K562 (cell line): ENCODE data around the gene IRF2BP1. TPM values are rescaled to one million over a fixed set of nuclear protein-coding genes. Genes with fewer than 3 reads are reported as not detected.

ENCODE experiments used
- CC2D1A ChIP-seq: fragments of 450-650 bp; IDR thresholded peaks from 2 replicates; pipeline ENCODE4 v1.6.1; 2017; ENCODE audit warnings: mild to moderate bottlenecking
- CCNT2 ChIP-seq: IDR thresholded peaks from 2 replicates; pipeline ENCODE4 v1.6.1; 2011; ENCODE audit warnings: borderline replicate concordance, low read depth, mild to moderate bottlenecking, moderate library complexity, mixed read lengths, low read length; ENCODE audit not compliant: insufficient read length; ENCODE audit errors: extremely low read depth
- CREM ChIP-seq: IDR thresholded peaks from 2 replicates; pipeline ENCODE4 v1.6.1; 2014; ENCODE audit warnings: antibody characterized with exemption, low read depth
- CXXC5 ChIP-seq: fragments of 250-450 bp; sonication (Bioruptor Pico); IDR thresholded peaks from 2 replicates; pipeline ENCODE4 v1.8.0; 2022; ENCODE audit warnings: inconsistent platforms, mild to moderate bottlenecking, moderate library complexity
- FOSL1 ChIP-seq: fragments of 200-800 bp; sonication (Bioruptor generic); conservative IDR thresholded peaks from 2 replicates; pipeline ENCODE4 v1.6.1; 2016; ENCODE audit warnings: missing genetic modification characterization, missing compliant biosample characterization
- GATAD2A ChIP-seq: fragments of 450-650 bp; IDR thresholded peaks from 2 replicates; pipeline ENCODE4 v1.6.1; 2017
- HCFC1 ChIP-seq: IDR thresholded peaks from 2 replicates; pipeline ENCODE4 v1.6.1; 2012; ENCODE audit warnings: low read depth, low read length, improper control_type of control experiment
- MIER1 ChIP-seq: fragments of 450-650 bp; IDR thresholded peaks from 2 replicates; pipeline ENCODE4 v1.6.1; 2016; ENCODE audit warnings: antibody characterized with exemption, mild to moderate bottlenecking, low read depth
- PCBP1 ChIP-seq: fragments of 200-400 bp; formaldehyde crosslinking; IDR thresholded peaks from 2 replicates; pipeline ENCODE4 v1.6.1; 2018; ENCODE audit warnings: mild to moderate bottlenecking, low read depth, low read length; ENCODE audit not compliant: poor library complexity, severe bottlenecking
- RFX7 ChIP-seq: fragments of 250-450 bp; sonication (Bioruptor Pico); IDR thresholded peaks from 2 replicates; pipeline ENCODE4 v1.5.1; 2021; ENCODE audit warnings: mild to moderate bottlenecking
- SAP30 ChIP-seq: fragments of 200-600 bp; sonication (generic); IDR thresholded peaks from 2 replicates; pipeline ENCODE4 v1.6.1; 2012; ENCODE audit warnings: borderline replicate concordance, low read depth, mild to moderate bottlenecking, moderate library complexity, low read length, control low read depth, inconsistent platforms; ENCODE audit not compliant: insufficient read depth, poor library complexity, severe bottlenecking
- WHSC1 ChIP-seq: IDR thresholded peaks from one replicate; pipeline ENCODE4 v1.6.1; 2012; ENCODE audit warnings: low read length, control low read depth, inconsistent platforms
- ZC3H11A ChIP-seq: IDR thresholded peaks from 2 replicates; pipeline ENCODE4 v1.6.1; 2012; ENCODE audit warnings: low read depth, low read length, improper control_type of control experiment
- ZNF124 ChIP-seq: sonication (generic); formaldehyde crosslinking; IDR thresholded peaks from 2 replicates; pipeline ENCODE4 v1.8.1; 2022; ENCODE audit warnings: missing genetic modification reagents
- ZNF282 ChIP-seq: sonication (generic); formaldehyde crosslinking; IDR thresholded peaks from 2 replicates; pipeline ENCODE4 v1.8.1; 2023; ENCODE audit warnings: missing genetic modification reagents
- ZNF41 ChIP-seq: fragments of 250-450 bp; sonication (Bioruptor Pico); conservative IDR thresholded peaks from 2 replicates; pipeline ENCODE4 v1.4.0; 2020; ENCODE audit warnings: mild to moderate bottlenecking
- ZNF445 ChIP-seq: fragments of 250-450 bp; sonication (Bioruptor Pico); IDR thresholded peaks from 2 replicates; pipeline ENCODE4 v1.4.0; 2020; ENCODE audit warnings: low read depth, mild to moderate bottlenecking, moderate library complexity
- polyA plus RNA-seq, 8 experiments: library from polyadenylated mRNA; depleted of rRNA in 4 of 8; stranded (reverse) in 5 of 8; unstranded in 3 of 8; fragments of >200 nt; fragmentation: Nextera tagmentation in 2 of 8; fragmentation: Illumina TruSeq in 1 of 8; extraction: Ambion mirVana in 2 of 8; extraction: Trizol in 1 of 8; gene quantifications; 2 replicates each; pipeline versions ENCODE4 v1.2.1 to v1.2.3, GENCODE V29; 2011 to 2014; ENCODE audit warnings: inconsistent platforms in 1 of 8, missing spikeins in 1 of 8
- total RNA-seq, 7 experiments: library from RNA; depleted of rRNA in 6 of 7; stranded (reverse); fragments of >200 nt in 6 of 7; fragmentation: Illumina TruSeq in 2 of 7; extraction: Trizol in 2 of 7; gene quantifications; 2 replicates each; pipeline versions ENCODE4 v1.2.1 to v1.2.3, GENCODE V29; 2011 to 2021; ENCODE audit warnings: low replicate concordance in 1 of 7
- TF ChIP-seq, protein P1 (sequence below): fragments of 450-650 bp; formaldehyde crosslinking; IDR thresholded peaks from 2 replicates; pipeline ENCODE4 v1.4.0; 2022; ENCODE audit warnings: missing genetic modification characterization
- TF ChIP-seq, protein P2 (sequence below): sonication (generic); formaldehyde crosslinking; IDR thresholded peaks from 2 replicates; pipeline ENCODE4 v1.8.1; 2023; ENCODE audit warnings: missing genetic modification reagents, mild to moderate bottlenecking, borderline replicate concordance

Gene IRF2BP1
- total and polyA plus RNA-seq, 9 of the 15 experiments (the other 6 are each of a cell fraction or from before 2014, with no cell fraction given), result 0.61 to 35.9 (median 3.5) TPM

DNA sequence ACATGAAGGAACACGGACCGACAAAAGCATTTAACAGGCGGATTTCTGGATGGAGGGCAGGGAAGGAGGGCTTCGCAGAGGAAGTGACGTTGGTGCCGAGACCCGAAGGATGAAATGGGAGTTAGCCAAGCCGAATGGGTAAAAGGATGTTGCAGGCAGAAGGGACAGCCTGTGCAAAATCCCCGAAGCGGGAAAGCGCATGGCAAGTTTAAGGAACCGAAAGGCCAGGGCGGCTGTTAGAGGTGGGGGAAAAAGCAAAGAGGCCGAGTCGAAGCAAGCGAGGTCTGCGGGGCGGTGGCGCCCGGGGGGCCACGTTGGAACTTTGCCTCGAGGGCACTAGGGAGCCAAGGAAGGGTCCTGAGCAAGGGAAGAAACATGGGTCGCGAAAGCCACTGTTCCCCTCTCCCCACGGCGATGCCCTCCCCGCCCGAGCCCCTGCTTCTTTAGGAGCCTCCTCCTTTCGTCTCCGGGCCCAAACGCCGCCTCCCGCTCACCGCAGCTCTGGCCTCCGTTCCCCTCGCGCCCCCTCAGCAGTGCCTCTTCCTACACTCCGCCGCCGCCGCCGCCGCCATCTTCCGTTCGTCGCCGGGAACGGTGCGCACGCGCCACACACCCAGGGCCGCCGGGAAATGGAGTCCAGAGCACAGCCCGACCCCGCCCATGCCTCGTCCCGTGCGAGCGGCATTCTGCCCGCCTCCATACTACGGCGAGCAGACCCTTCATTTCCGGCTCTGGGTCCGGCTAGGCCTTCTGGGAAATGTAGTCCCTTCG, 23.2 kb downstream of the IRF2BP1 start, which contains the start of gene SYMPK (continued):
- TF ChIP-seq, protein P1, sequence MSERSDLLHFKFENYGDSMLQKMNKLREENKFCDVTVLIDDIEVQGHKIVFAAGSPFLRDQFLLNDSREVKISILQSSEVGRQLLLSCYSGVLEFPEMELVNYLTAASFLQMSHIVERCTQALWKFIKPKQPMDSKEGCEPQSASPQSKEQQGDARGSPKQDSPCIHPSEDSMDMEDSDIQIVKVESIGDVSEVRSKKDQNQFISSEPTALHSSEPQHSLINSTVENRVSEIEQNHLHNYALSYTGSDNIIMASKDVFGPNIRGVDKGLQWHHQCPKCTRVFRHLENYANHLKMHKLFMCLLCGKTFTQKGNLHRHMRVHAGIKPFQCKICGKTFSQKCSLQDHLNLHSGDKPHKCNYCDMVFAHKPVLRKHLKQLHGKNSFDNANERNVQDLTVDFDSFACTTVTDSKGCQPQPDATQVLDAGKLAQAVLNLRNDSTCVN (CRISPR knock-in tag), result no peak
- TF ChIP-seq CC2D1A (0 out of 2 replicates have a peak, but pooled peaks have one; percentile 12), PCBP1 (peak; percentile 65), ZC3H11A (no peak), ZNF282 (CRISPR knock-in tag) (no peak), WHSC1 (no peak), FOSL1 (tag) (no peak), HCFC1 (peak; percentile 99), CREM (peak; percentile 92), RFX7 (CRISPR knock-in tag) (no peak), ZNF124 (no peak), MIER1 (peak; percentile 61; the same call in 1 of the 2 replicates), SAP30 (peak; percentile 27), CXXC5 (CRISPR knock-in tag) (peak; percentile 96), CCNT2 (peak; percentile 69), GATAD2A (no peak), ZNF41 (CRISPR knock-in tag) (no peak), ZNF445 (CRISPR knock-in tag) (no peak)
- TF ChIP-seq, protein P2, sequence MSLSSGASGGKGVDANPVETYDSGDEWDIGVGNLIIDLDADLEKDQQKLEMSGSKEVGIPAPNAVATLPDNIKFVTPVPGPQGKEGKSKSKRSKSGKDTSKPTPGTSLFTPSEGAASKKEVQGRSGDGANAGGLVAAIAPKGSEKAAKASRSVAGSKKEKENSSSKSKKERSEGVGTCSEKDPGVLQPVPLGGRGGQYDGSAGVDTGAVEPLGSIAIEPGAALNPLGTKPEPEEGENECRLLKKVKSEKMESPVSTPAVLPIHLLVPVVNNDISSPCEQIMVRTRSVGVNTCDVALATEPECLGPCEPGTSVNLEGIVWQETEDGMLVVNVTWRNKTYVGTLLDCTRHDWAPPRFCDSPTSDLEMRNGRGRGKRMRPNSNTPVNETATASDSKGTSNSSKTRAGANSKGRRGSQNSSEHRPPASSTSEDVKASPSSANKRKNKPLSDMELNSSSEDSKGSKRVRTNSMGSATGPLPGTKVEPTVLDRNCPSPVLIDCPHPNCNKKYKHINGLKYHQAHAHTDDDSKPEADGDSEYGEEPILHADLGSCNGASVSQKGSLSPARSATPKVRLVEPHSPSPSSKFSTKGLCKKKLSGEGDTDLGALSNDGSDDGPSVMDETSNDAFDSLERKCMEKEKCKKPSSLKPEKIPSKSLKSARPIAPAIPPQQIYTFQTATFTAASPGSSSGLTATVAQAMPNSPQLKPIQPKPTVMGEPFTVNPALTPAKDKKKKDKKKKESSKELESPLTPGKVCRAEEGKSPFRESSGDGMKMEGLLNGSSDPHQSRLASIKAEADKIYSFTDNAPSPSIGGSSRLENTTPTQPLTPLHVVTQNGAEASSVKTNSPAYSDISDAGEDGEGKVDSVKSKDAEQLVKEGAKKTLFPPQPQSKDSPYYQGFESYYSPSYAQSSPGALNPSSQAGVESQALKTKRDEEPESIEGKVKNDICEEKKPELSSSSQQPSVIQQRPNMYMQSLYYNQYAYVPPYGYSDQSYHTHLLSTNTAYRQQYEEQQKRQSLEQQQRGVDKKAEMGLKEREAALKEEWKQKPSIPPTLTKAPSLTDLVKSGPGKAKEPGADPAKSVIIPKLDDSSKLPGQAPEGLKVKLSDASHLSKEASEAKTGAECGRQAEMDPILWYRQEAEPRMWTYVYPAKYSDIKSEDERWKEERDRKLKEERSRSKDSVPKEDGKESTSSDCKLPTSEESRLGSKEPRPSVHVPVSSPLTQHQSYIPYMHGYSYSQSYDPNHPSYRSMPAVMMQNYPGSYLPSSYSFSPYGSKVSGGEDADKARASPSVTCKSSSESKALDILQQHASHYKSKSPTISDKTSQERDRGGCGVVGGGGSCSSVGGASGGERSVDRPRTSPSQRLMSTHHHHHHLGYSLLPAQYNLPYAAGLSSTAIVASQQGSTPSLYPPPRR (CRISPR knock-in tag), result no peak
